ENCODE measurements around the gene XKRX.

DNA sequence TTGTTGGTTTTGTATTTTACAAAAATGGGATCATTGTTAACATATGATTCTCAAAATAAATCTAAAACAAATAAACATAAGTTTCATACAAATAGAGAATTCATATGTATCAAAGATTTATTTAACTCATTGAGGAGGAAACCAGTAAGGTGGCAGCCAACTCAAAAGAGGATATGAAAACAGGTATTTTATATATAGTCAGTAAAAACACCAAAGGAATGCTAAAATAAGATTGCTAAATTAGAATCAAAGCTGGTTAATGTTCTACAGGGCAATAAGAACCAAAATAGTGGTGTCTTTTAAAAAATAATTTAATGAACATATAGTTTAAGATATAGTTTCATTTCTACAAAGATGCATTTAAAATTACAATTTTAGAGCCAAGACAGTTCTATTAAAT is 23.1 kb downstream of the XKRX start:
- TF ChIP-seq POLR2A (IDR thresholded peaks at IDR 0.05; ENCODE audit: extremely low read depth, insufficient read length) (no peak), MYC (IDR thresholded peaks at IDR 0.05; ENCODE audit: low read depth, low read length) (no peak)
- TF ChIP-seq, protein P1, sequence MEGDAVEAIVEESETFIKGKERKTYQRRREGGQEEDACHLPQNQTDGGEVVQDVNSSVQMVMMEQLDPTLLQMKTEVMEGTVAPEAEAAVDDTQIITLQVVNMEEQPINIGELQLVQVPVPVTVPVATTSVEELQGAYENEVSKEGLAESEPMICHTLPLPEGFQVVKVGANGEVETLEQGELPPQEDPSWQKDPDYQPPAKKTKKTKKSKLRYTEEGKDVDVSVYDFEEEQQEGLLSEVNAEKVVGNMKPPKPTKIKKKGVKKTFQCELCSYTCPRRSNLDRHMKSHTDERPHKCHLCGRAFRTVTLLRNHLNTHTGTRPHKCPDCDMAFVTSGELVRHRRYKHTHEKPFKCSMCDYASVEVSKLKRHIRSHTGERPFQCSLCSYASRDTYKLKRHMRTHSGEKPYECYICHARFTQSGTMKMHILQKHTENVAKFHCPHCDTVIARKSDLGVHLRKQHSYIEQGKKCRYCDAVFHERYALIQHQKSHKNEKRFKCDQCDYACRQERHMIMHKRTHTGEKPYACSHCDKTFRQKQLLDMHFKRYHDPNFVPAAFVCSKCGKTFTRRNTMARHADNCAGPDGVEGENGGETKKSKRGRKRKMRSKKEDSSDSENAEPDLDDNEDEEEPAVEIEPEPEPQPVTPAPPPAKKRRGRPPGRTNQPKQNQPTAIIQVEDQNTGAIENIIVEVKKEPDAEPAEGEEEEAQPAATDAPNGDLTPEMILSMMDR (IDR thresholded peaks at IDR 0.05; ENCODE audit: low read depth, low read length): no peak

Data from NB4 (cell line).